B cell (primary cell): Measurements from ENCODE around the gene SPINK1. TPM values are rescaled to one million over a fixed set of nuclear protein-coding genes. Genes with fewer than 3 reads are reported as not detected.

Source experiments
- ATAC-seq: fragments of 200-7000 bp; cut with Tn5 transposase; one replicate; pipeline ENCODE4 v1.10.0; 2021; ENCODE audit warnings: low read depth, mild to moderate bottlenecking, moderate number of reproducible peaks, moderate library complexity
- CTCF ChIA-PET: fragments of 350-600 bp; sonication (Branson Sonifier 250); formaldehyde crosslinking; loops from one replicate; lab custom pipeline; 2021; ENCODE audit warnings: antibody characterized with exemption, inconsistent platforms; lab: Charles Lee
- POLR2A ChIA-PET: fragments of 350-600 bp; sonication (Branson Sonifier 250); formaldehyde crosslinking; loops from one replicate; lab custom pipeline; 2021; ENCODE audit warnings: antibody characterized with exemption; lab: Charles Lee
- DNase-seq: peaks from one replicate; pipeline ENCODE4 v3.0.0; 2013
- H2AFZ ChIP-seq: 2 replicates; pipeline ENCODE4 v1.6.1; 2012; ENCODE audit warnings: mild to moderate bottlenecking, low read depth, low read length; ENCODE audit not compliant: insufficient read depth, poor library complexity, severe bottlenecking
- H3K27ac ChIP-seq, 2 donors: 1 replicate in 1 of 2; 2 replicates in 1 of 2; pipeline ENCODE4 v1.5.1; 2012 to 2013; ENCODE audit warnings: low read length in 2 of 2, mild to moderate bottlenecking in 2 of 2, moderate library complexity in 1 of 2
- H3K27me3 ChIP-seq, 4 experiments: fragments of 200-600 bp in 1 of 4; sonication (generic) in 1 of 4; replicated peaks in 1 of 4; 1 replicate in 2 of 4; 2 replicates in 2 of 4; pipeline versions ENCODE4 v1.6.1 to v1.7.0; 2013 to 2016; ENCODE audit warnings: low read length in 3 of 4, mild to moderate bottlenecking in 2 of 4, mixed read lengths in 1 of 4, moderate library complexity in 1 of 4; ENCODE audit not compliant: insufficient read depth in 4 of 4, control insufficient read depth in 3 of 4; ENCODE audit errors: control extremely low read depth in 1 of 4
- H3K36me3 ChIP-seq, 2 experiments: replicated peaks in 1 of 2; 1 replicate in 1 of 2; 2 replicates in 1 of 2; pipeline versions ENCODE4 v1.6.1 to v1.7.1; 2013; ENCODE audit warnings: low read length in 1 of 2; ENCODE audit not compliant: insufficient read depth in 2 of 2, control insufficient read depth in 1 of 2; ENCODE audit errors: control extremely low read depth in 1 of 2, extremely low read depth in 1 of 2
- H3K4me1 ChIP-seq, 2 donors: fragments of 200-600 bp in 1 of 2; sonication (generic) in 1 of 2; 1 replicate in 1 of 2; 2 replicates in 1 of 2; pipeline versions ENCODE4 v1.5.1 to v1.6.1; 2013 to 2017; ENCODE audit warnings: low read length in 2 of 2; ENCODE audit not compliant: control insufficient read depth in 2 of 2, insufficient read depth in 2 of 2
- H3K4me2 ChIP-seq: replicated peaks from 2 replicates; pipeline ENCODE3; 2012; ENCODE audit warnings: mild to moderate bottlenecking, low read depth, low read length; ENCODE audit not compliant: poor library complexity, severe bottlenecking
- H3K4me3 ChIP-seq, 5 experiments: fragments of 200-600 bp in 1 of 5; sonication (generic) in 1 of 5; 1 replicate in 3 of 5; 2 replicates in 2 of 5; pipeline versions ENCODE4 v1.5.1 to v1.7.0; 2011 to 2016; ENCODE audit warnings: low read length in 4 of 5, mild to moderate bottlenecking in 4 of 5, low read depth in 2 of 5, control low read depth in 1 of 5, moderate library complexity in 1 of 5; ENCODE audit not compliant: insufficient read depth in 1 of 5; ENCODE audit errors: control extremely low read depth in 1 of 5, extremely low read depth in 1 of 5
- H3K79me2 ChIP-seq: fragments of 200-600 bp; sonication (generic); one replicate; pipeline ENCODE4 v1.6.0; 2016; ENCODE audit warnings: low read length; ENCODE audit not compliant: control insufficient read depth, insufficient read depth
- H3K9ac ChIP-seq: fragments of 200-600 bp; sonication (generic); 2 replicates; pipeline ENCODE4 v1.6.1; 2017; ENCODE audit warnings: mild to moderate bottlenecking, low read length, moderate library complexity
- H3K9me3 ChIP-seq, 3 donors: one replicate each; pipeline versions ENCODE4 v1.6.1 to v1.7.1; 2013; ENCODE audit warnings: low read length in 2 of 3; ENCODE audit not compliant: control insufficient read depth in 2 of 3, insufficient read depth in 1 of 3; ENCODE audit errors: control extremely low read depth in 1 of 3
- H4K20me1 ChIP-seq: 2 replicates; pipeline ENCODE4 v1.6.0; 2012; ENCODE audit warnings: mild to moderate bottlenecking, low read length; ENCODE audit not compliant: insufficient read depth, control insufficient read depth, poor library complexity, severe bottlenecking
- H3K27ac Mint-ChIP-seq: one replicate; pipeline ENCODE4 v1.8.0; 2021; ENCODE audit warnings: mixed read lengths
- H3K27me3 Mint-ChIP-seq: one replicate; pipeline ENCODE4 v1.8.0; 2021; ENCODE audit warnings: mixed read lengths
- H3K4me1 Mint-ChIP-seq: one replicate; pipeline ENCODE4 v1.8.0; 2021; ENCODE audit warnings: mixed read lengths
- H3K4me3 Mint-ChIP-seq: one replicate; pipeline ENCODE4 v1.8.0; 2021; ENCODE audit warnings: mixed read lengths
- H3K9me3 Mint-ChIP-seq: one replicate; pipeline ENCODE4 v1.8.0; 2022; ENCODE audit warnings: mixed read lengths; ENCODE audit not compliant: insufficient read depth
- CTCF ChIP-seq: fragments of 200-600 bp; IDR thresholded peaks from one replicate; pipeline ENCODE4 v1.8.0; 2022; ENCODE audit warnings: antibody characterized with exemption, mild to moderate bottlenecking
- EZH2 ChIP-seq: IDR thresholded peaks from 2 replicates; pipeline ENCODE4 v1.6.1; 2012; ENCODE audit warnings: borderline replicate concordance, low read depth, mild to moderate bottlenecking, moderate library complexity, low read length; ENCODE audit not compliant: insufficient read depth, poor library complexity, severe bottlenecking
- WGBS: methylation state at CpG from one replicate; pipeline ENCODE4 v1.1.5; 2013; ENCODE audit warnings: missing lambda C conversion rate; ENCODE audit not compliant: insufficient coverage; 5-methylcytosine and 5-hydroxymethylcytosine counted together
- intact Hi-C: fragments of 100-400 bp; cut with micrococcal nuclease; formaldehyde crosslinking; loops from one replicate; pipeline ENCODE4 v1.10.0; 2022
- polyA plus RNA-seq: library from polyadenylated mRNA; depleted of rRNA; stranded (reverse); fragments of >200 nt; gene quantifications from 2 replicates; pipeline ENCODE4 v1.2.3, GENCODE V29; 2012
- total RNA-seq, 2 donors: library from RNA; stranded (reverse); fragments of 120-200 nt in 1 of 2; gene quantifications; 1 replicate in 1 of 2; 2 replicates in 1 of 2; pipeline versions ENCODE4 v1.2.3 to v1.2.4, GENCODE V29; 2013 to 2022

The SPINK1 gene
- total and polyA plus RNA-seq, 2 donors (not counting 1 experiment from before 2014, with no cell fraction given): not detected

GRCh38 chr5:147835386-147835798, 3.9 kb upstream of the SPINK1 start:
- Histone ChIP-seq H3K9ac (no peak overlapping the region), H3K9me3 (no peaks in the 10 kb centered on the region), H3K79me2 (no peaks in the 10 kb centered on the region), H2AFZ (no peak overlapping the region), H3K4me3 (no peak overlapping the region), H3K36me3 (no peaks in the 10 kb centered on the region), H3K4me2 (no peak overlapping the region), H4K20me1 (no peaks in the 10 kb centered on the region), H3K4me1 (no peaks in the 10 kb centered on the region), H3K27ac (no peak overlapping the region), H3K27me3 (no peaks in the 10 kb centered on the region)
- Mint-ChIP-seq H3K27me3 (peaks cover 8% of the 10 kb centered on the region), H3K9me3 (no peaks in the 10 kb centered on the region), H3K4me1 (no peaks in the 10 kb centered on the region), H3K4me3 (no peak overlapping the region), H3K27ac (no peak overlapping the region)
- no peak for TF ChIP-seq CTCF
- TF ChIP-seq EZH2: no peak
- CTCF ChIA-PET: interaction anchor here (1.1 kb wide), 1 partner anchor 13 kb away, joined by 3 read pairs; no protein-coding TSS in a partner anchor
- ATAC-seq: no peak
- no CpG with 5 or more reads among the region's 2 CpGs for WGBS
- DNase-seq: no peak
- intact Hi-C loops: no loop called here
- POLR2A ChIA-PET: no interaction called here

GRCh38 chr5:147832541-147832940, 1.1 kb upstream of the SPINK1 start:
- Histone ChIP-seq H2AFZ (no peak overlapping the region), H3K79me2 (no peaks in the 10 kb centered on the region), H3K27ac (no peak overlapping the region), H3K9me3 (no peaks in the 10 kb centered on the region), H3K4me2 (no peak overlapping the region), H3K4me1 (no peaks in the 10 kb centered on the region), H3K27me3 (peaks cover 0 to 3% (median 0%) of the 10 kb centered on the region in 4 experiments), H3K36me3 (no peaks in the 10 kb centered on the region), H4K20me1 (no peaks in the 10 kb centered on the region), H3K9ac (no peak overlapping the region), H3K4me3 (no peak overlapping the region)
- no peak overlapping the region for H3K4me3 Mint-ChIP-seq
- intact Hi-C loops: no loop called here
- no CpG with 5 or more reads among the region's 1 CpG for WGBS
- no peaks in the 10 kb centered on the region for H3K4me1 Mint-ChIP-seq
- TF ChIP-seq CTCF: no peak
- no peak for TF ChIP-seq EZH2
- no peak overlapping the region for H3K27ac Mint-ChIP-seq
- ChIA-PET CTCF (interaction anchor here (1.2 kb wide), 1 partner anchor 204 kb away, joined by 3 read pairs; no protein-coding TSS in a partner anchor), POLR2A (no interaction called here)
- no peaks in the 10 kb centered on the region for H3K9me3 Mint-ChIP-seq
- H3K27me3 Mint-ChIP-seq: peaks cover 3% of the 10 kb centered on the region
- ATAC-seq (no peak), DNase-seq (no peak)
